ENCODE data around the gene WBP1.
"Not testable (repeated sequence)": the region's sequence is repeated elsewhere in the genome, so short reads cannot be mapped to it uniquely, and the experiment has no call there.

WBP1 gene

DNA sequence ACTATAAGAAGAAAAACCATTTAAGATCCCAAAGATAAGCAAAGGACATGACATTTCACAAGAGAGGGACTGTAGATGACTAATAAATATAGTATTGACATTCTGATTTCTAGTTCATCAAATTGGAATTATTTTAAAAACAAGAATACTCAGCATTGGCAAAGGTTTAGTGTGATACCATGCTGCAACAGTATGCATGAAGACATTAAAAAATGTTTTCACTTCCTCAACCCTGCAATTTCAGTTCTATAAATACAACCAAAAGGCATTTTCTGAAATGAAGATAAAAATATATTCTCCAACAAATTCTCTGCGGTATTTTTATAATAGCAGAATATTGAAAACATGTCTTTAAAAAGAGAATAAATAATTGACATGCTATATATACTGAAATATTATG, 38.9 kb upstream of the WBP1 start:
- no peak for TF ChIP-seq CTCF (conservative IDR thresholded peaks at IDR 0.05; ENCODE audit: low read length)
- TF ChIP-seq EZH2phosphoT487 (IDR thresholded peaks at IDR 0.05; ENCODE audit: borderline replicate concordance), result no peak
- Histone ChIP-seq H3K27me3 (ENCODE audit: insufficient read depth, low read length, poor library complexity, severe bottlenecking) (no peaks in the 10 kb centered on the region), H3K4me3 (ENCODE audit: low read length, poor library complexity, severe bottlenecking) (no peak overlapping the region), H3K4me1 (ENCODE audit: insufficient read depth, low read length, poor library complexity, severe bottlenecking) (peaks cover 22% of the 10 kb centered on the region), H3K9ac (ENCODE audit: low read depth, low read length, poor library complexity, severe bottlenecking) (no peak overlapping the region), H3F3A (ENCODE audit: low read depth) (no peaks in the 10 kb centered on the region), H3K36me3 (ENCODE audit: insufficient read depth, low read length) (no peaks in the 10 kb centered on the region), H3K4me2 (ENCODE audit: low read depth, low read length, poor library complexity, severe bottlenecking) (no peak overlapping the region), H3K9me2 (replicated peaks; ENCODE audit: low read depth, low read length) (no peaks in the 10 kb centered on the region), H4K20me1 (ENCODE audit: insufficient read depth, low read length, poor library complexity, severe bottlenecking) (no peaks in the 10 kb centered on the region), H3K79me2 (ENCODE audit: insufficient read depth, low read length) (peaks cover 14% of the 10 kb centered on the region; the same call in 1 of the 2 replicates), H2AFZ (ENCODE audit: low read length) (no peak overlapping the region), H3K9me3 (ENCODE audit: insufficient read depth, low read depth, low read length) (no peaks in the 10 kb centered on the region)

GRCh38 chr2:74420006-74420405, 38.2 kb upstream of the WBP1 start:
- no peak overlapping the region for H3K4me3 ChIP-seq (ENCODE audit: low read length, poor library complexity, severe bottlenecking)
- H3K79me2 ChIP-seq (ENCODE audit: insufficient read depth, low read length), result peaks cover 14% of the 10 kb centered on the region; the same call in 1 of the 2 replicates
- H3K9ac ChIP-seq (ENCODE audit: low read depth, low read length, poor library complexity, severe bottlenecking), result no peak overlapping the region
- H2AFZ ChIP-seq (ENCODE audit: low read length), result no peak overlapping the region
- peaks cover 2% of the 10 kb centered on the region; the same call in 1 of the 2 replicates for H3K36me3 ChIP-seq (ENCODE audit: insufficient read depth, low read length)
- TF ChIP-seq EZH2phosphoT487 (IDR thresholded peaks at IDR 0.05; ENCODE audit: borderline replicate concordance) (no peak), CTCF (conservative IDR thresholded peaks at IDR 0.05; ENCODE audit: low read length) (no peak)
- no peaks in the 10 kb centered on the region for H3K27me3 ChIP-seq (ENCODE audit: insufficient read depth, low read length, poor library complexity, severe bottlenecking)
- peaks cover 22% of the 10 kb centered on the region for H3K4me1 ChIP-seq (ENCODE audit: insufficient read depth, low read length, poor library complexity, severe bottlenecking)
- peak overlapping the region; percentile 94 for H3K4me2 ChIP-seq (ENCODE audit: low read depth, low read length, poor library complexity, severe bottlenecking)
- H3F3A ChIP-seq (ENCODE audit: low read depth), result no peaks in the 10 kb centered on the region
- H4K20me1 ChIP-seq (ENCODE audit: insufficient read depth, low read length, poor library complexity, severe bottlenecking), result no peaks in the 10 kb centered on the region
- H3K9me3 ChIP-seq (ENCODE audit: insufficient read depth, low read depth, low read length), result no peaks in the 10 kb centered on the region
- H3K9me2 ChIP-seq (replicated peaks; ENCODE audit: low read depth, low read length), result no peaks in the 10 kb centered on the region

GRCh38 chr2:74420443-74421103, 37.7 kb upstream of the WBP1 start:
- Histone ChIP-seq H3K9ac (ENCODE audit: low read depth, low read length, poor library complexity, severe bottlenecking) (peak overlapping the region; percentile 80), H2AFZ (ENCODE audit: low read length) (0 out of 2 replicates have a peak overlapping the region, but pooled peaks have one; percentile 99), H3K4me3 (ENCODE audit: low read length, poor library complexity, severe bottlenecking) (peak overlapping the region; percentile 99), H3K79me2 (ENCODE audit: insufficient read depth, low read length) (peaks cover 14% of the 10 kb centered on the region; the same call in 1 of the 2 replicates), H3K4me2 (ENCODE audit: low read depth, low read length, poor library complexity, severe bottlenecking) (peak overlapping the region; percentile 94), H3K4me1 (ENCODE audit: insufficient read depth, low read length, poor library complexity, severe bottlenecking) (peaks cover 22% of the 10 kb centered on the region)
- not testable (repeated sequence) for H3K9me2 ChIP-seq (replicated peaks; ENCODE audit: low read depth, low read length); H3K27me3 ChIP-seq (ENCODE audit: insufficient read depth, low read length, poor library complexity, severe bottlenecking); H3K36me3 ChIP-seq (ENCODE audit: insufficient read depth, low read length); H4K20me1 ChIP-seq (ENCODE audit: insufficient read depth, low read length, poor library complexity, severe bottlenecking); H3K9me3 ChIP-seq (ENCODE audit: insufficient read depth, low read depth, low read length); H3F3A ChIP-seq (ENCODE audit: low read depth)
